ENCODE measurements around the gene NDRG4.
"Not testable (repeated sequence)": the region's sequence is repeated elsewhere in the genome, so short reads cannot be mapped to it uniquely, and the experiment has no call there.

Gene NDRG4

GRCh38 chr16:58465817-58466216 lies 34.1 kb upstream of the NDRG4 start:
- no peak for DNase-seq (ENCODE audit: low spot score)

- DNase-seq (ENCODE audit: low spot score) = no peak
Measured at GRCh38 chr16:58466396-58466795, 33.5 kb upstream of the NDRG4 start.

- DNase-seq (ENCODE audit: low spot score) = no peak
Measured at GRCh38 chr16:58467905-58468304, 32.0 kb upstream of the NDRG4 start.

- no peak for DNase-seq (ENCODE audit: low spot score)
Measured at GRCh38 chr16:58471209-58471975, 28.6 kb upstream of the NDRG4 start.

GRCh38 chr16:58472266-58472665 lies 27.7 kb upstream of the NDRG4 start:
- DNase-seq (ENCODE audit: low spot score) = no peak

- no peak for DNase-seq (ENCODE audit: low spot score)
Measured at GRCh38 chr16:58472827-58473226, 27.1 kb upstream of the NDRG4 start.

- no peak for DNase-seq (ENCODE audit: low spot score)
Measured at GRCh38 chr16:58474296-58474695, 25.6 kb upstream of the NDRG4 start.

- no peak for DNase-seq (ENCODE audit: low spot score)
Measured at GRCh38 chr16:58475091-58475619, 24.8 kb upstream of the NDRG4 start.

- DNase-seq (ENCODE audit: low spot score) = no peak
Measured at GRCh38 chr16:58476791-58477190, 23.2 kb upstream of the NDRG4 start.

- no peak for DNase-seq (ENCODE audit: low spot score)
Measured at GRCh38 chr16:58478427-58478826, 21.5 kb upstream of the NDRG4 start.

- DNase-seq (ENCODE audit: low spot score) = no peak
Measured at GRCh38 chr16:58481226-58481869, 18.6 kb upstream of the NDRG4 start.

GRCh38 chr16:58481931-58482330 lies 18.0 kb upstream of the NDRG4 start:
- no peak for DNase-seq (ENCODE audit: low spot score)

- no peak for DNase-seq (ENCODE audit: low spot score)
Measured at GRCh38 chr16:58485184-58485887, 14.6 kb upstream of the NDRG4 start.

- DNase-seq (ENCODE audit: low spot score) = peak; percentile 83
Measured at GRCh38 chr16:58487566-58488351, 12.2 kb upstream of the NDRG4 start.

GRCh38 chr16:58488531-58488930 lies 11.4 kb upstream of the NDRG4 start:
- no peak for DNase-seq (ENCODE audit: low spot score)

- no peak for DNase-seq (ENCODE audit: low spot score)
Measured at GRCh38 chr16:58490065-58490464, 9.9 kb upstream of the NDRG4 start.

- DNase-seq (ENCODE audit: low spot score) = not testable (repeated sequence)
Measured at GRCh38 chr16:58490539-58490938, 9.4 kb upstream of the NDRG4 start.

GRCh38 chr16:58492066-58492465 lies 7.9 kb upstream of the NDRG4 start:
- no peak for DNase-seq (ENCODE audit: low spot score)

- DNase-seq (ENCODE audit: low spot score) = no peak
Measured at GRCh38 chr16:58492735-58493134, 7.2 kb upstream of the NDRG4 start.

- DNase-seq (ENCODE audit: low spot score) = no peak
Measured at GRCh38 chr16:58493756-58494431, 6.0 kb upstream of the NDRG4 start.

- peak; percentile 95 for DNase-seq (ENCODE audit: low spot score)
Measured at GRCh38 chr16:58494981-58495520, 4.9 kb upstream of the NDRG4 start.
